K562 (cell line): Measurements from ENCODE around the gene SLC12A6. TPM values are rescaled to one million over a fixed set of nuclear protein-coding genes. Genes with fewer than 3 reads are reported as not detected.

Experiments
- ATAC-seq: fragments of 200-7000 bp; cut with Tn5 transposase; 3 replicates; pipeline ENCODE4 v1.9.1; 2020; ENCODE audit warnings: moderate library complexity
- BruUV-seq: library from RNA; stranded (reverse); fragments of 400-500 nt; replicated peaks from 2 replicates; lab custom pipeline; 2021; lab: Mats Ljungman, UMichigan
- CTCF ChIA-PET: fragments of 300-600 bp; formaldehyde crosslinking; extraction: SDS; loops from one replicate; lab custom pipeline; 2021; ENCODE audit warnings: low intra/inter-chr PET ratio; lab: Yijun Ruan, JAX
- POLR2A ChIA-PET: fragments of 300-600, 350-650 bp; sonication (Branson Sonifier 250); formaldehyde crosslinking; extraction: SDS; loops from one replicate; lab custom pipeline; 2021; ENCODE audit warnings: antibody characterized with exemption, inconsistent platforms; lab: Yijun Ruan, JAX
- DNase-seq, 4 experiments: peaks; one replicate each; pipeline versions ENCODE4 v3.0.0 to v3.0.0-alpha.2; 2011 to 2018; ENCODE audit warnings: low spot score in 3 of 4, mixed read lengths in 3 of 4; ENCODE audit errors: extremely low read depth in 1 of 4
- FAIRE-seq: peaks from 2 replicates; lab custom pipeline; 2011; peaks lifted over from hg19 to GRCh38; lab: Jason Lieb, UNC
- H2AFZ ChIP-seq: 2 replicates; pipeline ENCODE4 v1.6.0; 2011; ENCODE audit warnings: low read depth, low read length, control low read depth, inconsistent platforms
- H3K27ac ChIP-seq: fragments of 200-600 bp; 3 replicates; pipeline ENCODE4 v1.8.0; 2011; ENCODE audit warnings: low read depth, mild to moderate bottlenecking, control low read depth, inconsistent platforms, low read length, moderate library complexity, mixed read lengths; ENCODE audit errors: extremely low read depth
- H3K27me3 ChIP-seq, 2 experiments: fragments of 300-600 bp in 1 of 2; 2 replicates in 1 of 2; 3 replicates in 1 of 2; pipeline versions ENCODE4 v1.6.0 to v1.8.0; 2011; ENCODE audit warnings: inconsistent platforms in 2 of 2, low read length in 2 of 2, mild to moderate bottlenecking in 1 of 2, mixed read lengths in 1 of 2, moderate library complexity in 1 of 2; ENCODE audit not compliant: control insufficient read depth in 2 of 2, insufficient read depth in 2 of 2
- H3K36me3 ChIP-seq: fragments of 300-600 bp; 3 replicates; pipeline ENCODE4 v1.8.0; 2011; ENCODE audit warnings: mild to moderate bottlenecking, low read length, inconsistent platforms; ENCODE audit not compliant: control insufficient read depth, insufficient read depth
- H3K4me1 ChIP-seq, 2 experiments: fragments of 200-600 bp in 1 of 2; replicated peaks in 1 of 2; 2 replicates in 1 of 2; 3 replicates in 1 of 2; pipeline versions ENCODE4 v1.5.1 to v1.8.0; 2011; ENCODE audit warnings: inconsistent platforms in 2 of 2, low read length in 2 of 2, mild to moderate bottlenecking in 1 of 2, mixed read lengths in 1 of 2, moderate library complexity in 1 of 2; ENCODE audit not compliant: control insufficient read depth in 2 of 2, insufficient read depth in 2 of 2
- H3K4me2 ChIP-seq: 2 replicates; pipeline ENCODE4 v1.6.1; 2011; ENCODE audit warnings: low read length, control low read depth, inconsistent platforms, mixed read lengths; ENCODE audit not compliant: insufficient read depth
- H3K4me3 ChIP-seq: fragments of 200-600 bp; sonication (generic), shearing (Covaris generic); 2 replicates; pipeline ENCODE4 v1.5.1; 2016; ENCODE audit warnings: control low read depth, inconsistent platforms
- H3K79me2 ChIP-seq: fragments of 200-600 bp; 3 replicates; pipeline ENCODE4 v1.8.0; 2011; ENCODE audit warnings: low read length, inconsistent platforms; ENCODE audit not compliant: control insufficient read depth, insufficient read depth
- H3K9ac ChIP-seq, 2 experiments: 2 replicates each; pipeline versions ENCODE4 v1.6.0 to v1.6.1; 2011; ENCODE audit warnings: low read depth in 2 of 2, low read length in 2 of 2, control low read depth in 1 of 2, inconsistent platforms in 1 of 2, mild to moderate bottlenecking in 1 of 2, mixed read lengths in 1 of 2; ENCODE audit not compliant: insufficient read depth in 1 of 2
- H3K9me1 ChIP-seq: one replicate; pipeline ENCODE4 v1.6.0; 2011; ENCODE audit warnings: inconsistent platforms, mild to moderate bottlenecking, low read length, moderate library complexity; ENCODE audit not compliant: control insufficient read depth, insufficient read depth
- H3K9me3 ChIP-seq: replicated peaks from 2 replicates; pipeline ENCODE4 v1.5.1; 2011; ENCODE audit warnings: low read depth, low read length, inconsistent platforms; ENCODE audit not compliant: control insufficient read depth, insufficient read depth
- H4K20me1 ChIP-seq: replicated peaks from 2 replicates; pipeline ENCODE4 v1.6.1; 2011; ENCODE audit warnings: low read length, inconsistent platforms, mixed read lengths; ENCODE audit not compliant: control insufficient read depth, insufficient read depth
- BRCA1 ChIP-seq, 2 experiments: fragments of 450-650 bp in 1 of 2; sonication (generic) in 1 of 2; formaldehyde crosslinking in 1 of 2; IDR thresholded peaks; 2 replicates each; pipeline versions ENCODE4 v1.5.0 to v1.6.1; 2017 to 2020; ENCODE audit warnings: mild to moderate bottlenecking in 1 of 2, missing genetic modification reagents in 1 of 2
- CBX3 ChIP-seq, 2 experiments: IDR thresholded peaks; 1 replicate in 1 of 2; 2 replicates in 1 of 2; pipeline ENCODE4 v1.6.1; 2012; ENCODE audit warnings: inconsistent platforms in 2 of 2, low read length in 2 of 2, borderline replicate concordance in 1 of 2, control low read depth in 1 of 2
- GABPB1 ChIP-seq: sonication (generic); formaldehyde crosslinking; IDR thresholded peaks from 2 replicates; pipeline ENCODE4 v1.8.0; 2022; ENCODE audit warnings: mild to moderate bottlenecking, missing genetic modification reagents
- NBN ChIP-seq: fragments of 450-650 bp; IDR thresholded peaks from 2 replicates; pipeline ENCODE4 v1.6.1; 2016; ENCODE audit warnings: low read depth, mild to moderate bottlenecking
- NFXL1 ChIP-seq: fragments of 450-650 bp; formaldehyde crosslinking; IDR thresholded peaks from 2 replicates; pipeline ENCODE4 v1.4.0; 2021; ENCODE audit warnings: mild to moderate bottlenecking
- RBM25 ChIP-seq: fragments of 200-400 bp; formaldehyde crosslinking; IDR thresholded peaks from 2 replicates; pipeline ENCODE4 v1.6.1; 2018; ENCODE audit warnings: low read length, low read depth, moderate library complexity; ENCODE audit not compliant: severe bottlenecking
- TEAD4 ChIP-seq, 2 experiments: sonication (generic) in 1 of 2; formaldehyde crosslinking in 1 of 2; IDR thresholded peaks; 2 replicates each; pipeline versions ENCODE4 v1.6.1 to v1.8.0; 2012 to 2022; ENCODE audit warnings: borderline replicate concordance in 1 of 2, inconsistent platforms in 1 of 2, low read length in 1 of 2, mild to moderate bottlenecking in 1 of 2, missing genetic modification reagents in 1 of 2
- ZNF121 ChIP-seq: sonication (generic); formaldehyde crosslinking; conservative IDR thresholded peaks from 2 replicates; pipeline ENCODE4 v1.8.0; 2022; ENCODE audit warnings: missing genetic modification reagents
- ZNF146 ChIP-seq: IDR thresholded peaks from one replicate; pipeline ENCODE4 v1.6.1; 2018; ENCODE audit warnings: missing compliant biosample characterization; ENCODE audit not compliant: unreplicated experiment
- WGBS: fragments of 100-300 bp; shearing (Covaris generic); methylation state at CpG from one replicate; pipeline ENCODE4 v1.1.6; 2016; ENCODE audit warnings: low coverage, mixed read lengths; ENCODE audit not compliant: insufficient coverage; ENCODE audit errors: missing lambda C conversion rate; 5-methylcytosine and 5-hydroxymethylcytosine counted together
- in situ Hi-C: fragments of 300-500 bp; cut with MboI; formaldehyde crosslinking; loops from 4 replicates; pipeline ENCODE4 v1.15.0; 2018; ENCODE audit warnings: inconsistent platforms, mixed read lengths
- intact Hi-C: fragments of 100-400 bp; cut with micrococcal nuclease; formaldehyde crosslinking; loops from 2 replicates; pipeline ENCODE4 v1.14.2; 2022
- polyA plus RNA-seq, 8 experiments: library from polyadenylated mRNA; depleted of rRNA in 4 of 8; stranded (reverse) in 5 of 8; unstranded in 3 of 8; fragments of >200 nt; fragmentation: Nextera tagmentation in 2 of 8; fragmentation: Illumina TruSeq in 1 of 8; extraction: Ambion mirVana in 2 of 8; extraction: Trizol in 1 of 8; gene quantifications; 2 replicates each; pipeline versions ENCODE4 v1.2.1 to v1.2.3, GENCODE V29; 2011 to 2014; ENCODE audit warnings: inconsistent platforms in 1 of 8, missing spikeins in 1 of 8
- total RNA-seq, 7 experiments: library from RNA; depleted of rRNA in 6 of 7; stranded (reverse); fragments of >200 nt in 6 of 7; fragmentation: Illumina TruSeq in 2 of 7; extraction: Trizol in 2 of 7; gene quantifications; 2 replicates each; pipeline versions ENCODE4 v1.2.1 to v1.2.3, GENCODE V29; 2011 to 2021; ENCODE audit warnings: low replicate concordance in 1 of 7
- TF ChIP-seq, protein P1 (sequence below): fragments of 450-650 bp; formaldehyde crosslinking; conservative IDR thresholded peaks from 2 replicates; pipeline ENCODE4 v1.4.0; 2022; ENCODE audit warnings: mild to moderate bottlenecking, missing genetic modification characterization
- TF ChIP-seq, protein P2 (sequence below): conservative IDR thresholded peaks from 2 replicates; pipeline ENCODE4 v1.6.1; 2011; ENCODE audit warnings: low read depth, mild to moderate bottlenecking, low read length; ENCODE audit not compliant: control insufficient read depth
- TF ChIP-seq, protein P3 (sequence below): fragments of 250-450 bp; sonication (Bioruptor Pico); IDR thresholded peaks from 2 replicates; pipeline ENCODE4 v1.5.0; 2020; ENCODE audit warnings: mild to moderate bottlenecking, borderline replicate concordance
- TF ChIP-seq, protein P4 (sequence below): fragments of 450-650 bp; IDR thresholded peaks from 2 replicates; pipeline ENCODE4 v1.7.1; 2018; ENCODE audit warnings: mild to moderate bottlenecking, low read depth; ENCODE audit not compliant: partially characterized antibody

SLC12A6 gene
- total and polyA plus RNA-seq, 9 of the 15 experiments (the other 6 are each of a cell fraction or from before 2014, with no cell fraction given) = 1.4 to 16.4 (median 6.7) TPM

DNA sequence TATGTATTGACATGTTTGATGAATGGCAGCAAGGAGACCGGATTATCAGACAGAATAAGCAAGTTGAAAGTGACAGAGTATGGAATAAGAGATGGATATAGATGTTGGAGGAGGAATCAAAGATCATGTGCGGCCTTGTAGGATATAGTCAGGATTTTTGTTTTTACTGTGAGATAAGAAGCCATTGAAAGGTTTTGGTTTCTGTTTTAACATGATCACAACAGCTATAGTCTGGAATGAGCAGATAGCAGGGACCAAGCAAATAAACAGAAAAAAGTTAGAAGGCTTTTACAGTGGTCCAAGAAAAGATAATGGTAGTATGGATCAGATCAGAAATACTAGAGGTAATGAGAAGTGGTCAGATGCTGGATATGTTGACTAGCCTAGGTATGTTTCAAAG is 52.6 kb downstream of the SLC12A6 start (continued):
- peak; percentile 51; the same call in 1 of the 2 replicates for TF ChIP-seq TEAD4 (IDR thresholded peaks at IDR 0.05; ENCODE audit: low read length)
- TF ChIP-seq TEAD4 (CRISPR knock-in tag; IDR thresholded peaks at IDR 0.05; ENCODE audit: borderline replicate concordance) = no peak
- TF ChIP-seq BRCA1 (IDR thresholded peaks at IDR 0.05) = no peak
- no peak for TF ChIP-seq BRCA1 (CRISPR knock-in tag; IDR thresholded peaks at IDR 0.05)

DNA sequence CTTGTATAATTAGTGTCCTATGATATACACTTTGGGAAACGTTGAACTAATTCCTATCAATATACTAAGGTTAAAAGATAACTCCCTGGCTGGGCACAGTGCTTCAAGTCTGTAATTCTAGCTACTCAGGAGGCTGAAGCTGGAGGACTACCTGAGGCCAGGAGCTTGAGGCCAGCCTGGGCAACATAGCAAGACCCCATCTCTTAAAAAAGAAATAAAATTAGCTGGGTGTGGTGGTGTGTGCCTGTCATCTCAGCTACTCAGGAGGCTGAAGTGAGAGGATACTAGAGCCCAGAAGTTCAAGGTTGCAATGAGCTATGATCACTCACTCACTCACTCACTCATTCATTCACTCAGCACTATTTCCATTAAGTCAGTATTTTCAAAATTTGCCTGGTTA is 55.2 kb downstream of the SLC12A6 start:
- CTCF ChIA-PET = no interaction called here
- Histone ChIP-seq H3K79me2 (no peaks in the 10 kb centered on the region), H3K9ac (no peak overlapping the region), H2AFZ (no peak overlapping the region), H3K4me1 (peaks cover 0 to 9% of the 10 kb centered on the region in 2 experiments; a peak in 3 of 5 replicates), H3K36me3 (no peaks in the 10 kb centered on the region), H3K9me3 (no peaks in the 10 kb centered on the region), H3K9me1 (no peaks in the 10 kb centered on the region), H4K20me1 (no peaks in the 10 kb centered on the region), H3K27me3 (no peaks in the 10 kb centered on the region), H3K27ac (no peak overlapping the region), H3K4me2 (no peak overlapping the region), H3K4me3 (no peak overlapping the region)
- ATAC-seq (no peak), FAIRE-seq (no peak), DNase-seq (no peak)
- WGBS = 35% methylated on average over 1 of the region's 1 CpG
- POLR2A ChIA-PET = no interaction called here
- intact Hi-C loops (no loop called here), in situ Hi-C loops (no loop called here)
- no TSS peak for BruUV-seq
- TF ChIP-seq, protein P1, sequence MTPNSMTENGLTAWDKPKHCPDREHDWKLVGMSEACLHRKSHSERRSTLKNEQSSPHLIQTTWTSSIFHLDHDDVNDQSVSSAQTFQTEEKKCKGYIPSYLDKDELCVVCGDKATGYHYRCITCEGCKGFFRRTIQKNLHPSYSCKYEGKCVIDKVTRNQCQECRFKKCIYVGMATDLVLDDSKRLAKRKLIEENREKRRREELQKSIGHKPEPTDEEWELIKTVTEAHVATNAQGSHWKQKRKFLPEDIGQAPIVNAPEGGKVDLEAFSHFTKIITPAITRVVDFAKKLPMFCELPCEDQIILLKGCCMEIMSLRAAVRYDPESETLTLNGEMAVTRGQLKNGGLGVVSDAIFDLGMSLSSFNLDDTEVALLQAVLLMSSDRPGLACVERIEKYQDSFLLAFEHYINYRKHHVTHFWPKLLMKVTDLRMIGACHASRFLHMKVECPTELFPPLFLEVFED (CRISPR knock-in tag) = no peak
- TF ChIP-seq CBX3 (IDR thresholded peaks at IDR 0.05; ENCODE audit: borderline replicate concordance in 1 of 2, low read length in 2 of 2) (no peak), RBM25 (peak; percentile 54), ZNF121 (peak; percentile 86), NFXL1 (CRISPR knock-in tag) (no peak), NBN (no peak), GABPB1 (CRISPR knock-in tag) (no peak), ZNF146 (CRISPR knock-in tag) (no peak)
- TF ChIP-seq, protein P2, sequence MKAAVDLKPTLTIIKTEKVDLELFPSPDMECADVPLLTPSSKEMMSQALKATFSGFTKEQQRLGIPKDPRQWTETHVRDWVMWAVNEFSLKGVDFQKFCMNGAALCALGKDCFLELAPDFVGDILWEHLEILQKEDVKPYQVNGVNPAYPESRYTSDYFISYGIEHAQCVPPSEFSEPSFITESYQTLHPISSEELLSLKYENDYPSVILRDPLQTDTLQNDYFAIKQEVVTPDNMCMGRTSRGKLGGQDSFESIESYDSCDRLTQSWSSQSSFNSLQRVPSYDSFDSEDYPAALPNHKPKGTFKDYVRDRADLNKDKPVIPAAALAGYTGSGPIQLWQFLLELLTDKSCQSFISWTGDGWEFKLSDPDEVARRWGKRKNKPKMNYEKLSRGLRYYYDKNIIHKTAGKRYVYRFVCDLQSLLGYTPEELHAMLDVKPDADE = no peak
- TF ChIP-seq, protein P3, sequence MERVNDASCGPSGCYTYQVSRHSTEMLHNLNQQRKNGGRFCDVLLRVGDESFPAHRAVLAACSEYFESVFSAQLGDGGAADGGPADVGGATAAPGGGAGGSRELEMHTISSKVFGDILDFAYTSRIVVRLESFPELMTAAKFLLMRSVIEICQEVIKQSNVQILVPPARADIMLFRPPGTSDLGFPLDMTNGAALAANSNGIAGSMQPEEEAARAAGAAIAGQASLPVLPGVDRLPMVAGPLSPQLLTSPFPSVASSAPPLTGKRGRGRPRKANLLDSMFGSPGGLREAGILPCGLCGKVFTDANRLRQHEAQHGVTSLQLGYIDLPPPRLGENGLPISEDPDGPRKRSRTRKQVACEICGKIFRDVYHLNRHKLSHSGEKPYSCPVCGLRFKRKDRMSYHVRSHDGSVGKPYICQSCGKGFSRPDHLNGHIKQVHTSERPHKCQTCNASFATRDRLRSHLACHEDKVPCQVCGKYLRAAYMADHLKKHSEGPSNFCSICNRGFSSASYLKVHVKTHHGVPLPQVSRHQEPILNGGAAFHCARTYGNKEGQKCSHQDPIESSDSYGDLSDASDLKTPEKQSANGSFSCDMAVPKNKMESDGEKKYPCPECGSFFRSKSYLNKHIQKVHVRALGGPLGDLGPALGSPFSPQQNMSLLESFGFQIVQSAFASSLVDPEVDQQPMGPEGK (CRISPR knock-in tag) = no peak
- TF ChIP-seq, protein P4, sequence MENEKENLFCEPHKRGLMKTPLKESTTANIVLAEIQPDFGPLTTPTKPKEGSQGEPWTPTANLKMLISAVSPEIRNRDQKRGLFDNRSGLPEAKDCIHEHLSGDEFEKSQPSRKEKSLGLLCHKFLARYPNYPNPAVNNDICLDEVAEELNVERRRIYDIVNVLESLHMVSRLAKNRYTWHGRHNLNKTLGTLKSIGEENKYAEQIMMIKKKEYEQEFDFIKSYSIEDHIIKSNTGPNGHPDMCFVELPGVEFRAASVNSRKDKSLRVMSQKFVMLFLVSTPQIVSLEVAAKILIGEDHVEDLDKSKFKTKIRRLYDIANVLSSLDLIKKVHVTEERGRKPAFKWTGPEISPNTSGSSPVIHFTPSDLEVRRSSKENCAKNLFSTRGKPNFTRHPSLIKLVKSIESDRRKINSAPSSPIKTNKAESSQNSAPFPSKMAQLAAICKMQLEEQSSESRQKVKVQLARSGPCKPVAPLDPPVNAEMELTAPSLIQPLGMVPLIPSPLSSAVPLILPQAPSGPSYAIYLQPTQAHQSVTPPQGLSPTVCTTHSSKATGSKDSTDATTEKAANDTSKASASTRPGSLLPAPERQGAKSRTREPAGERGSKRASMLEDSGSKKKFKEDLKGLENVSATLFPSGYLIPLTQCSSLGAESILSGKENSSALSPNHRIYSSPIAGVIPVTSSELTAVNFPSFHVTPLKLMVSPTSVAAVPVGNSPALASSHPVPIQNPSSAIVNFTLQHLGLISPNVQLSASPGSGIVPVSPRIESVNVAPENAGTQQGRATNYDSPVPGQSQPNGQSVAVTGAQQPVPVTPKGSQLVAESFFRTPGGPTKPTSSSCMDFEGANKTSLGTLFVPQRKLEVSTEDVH = no peak
